Bronchial epithelial cell (primary cell): ENCODE data around the gene TMEM178B. TPM values are rescaled to one million over a fixed set of nuclear protein-coding genes. Genes with fewer than 3 reads are reported as not detected.

Experiments
- DNase-seq: peaks from one replicate; pipeline ENCODE4 v3.0.0-alpha.2; 2010; ENCODE audit warnings: low read depth
- FAIRE-seq: peaks from 2 replicates; lab custom pipeline; 2011; peaks lifted over from hg19 to GRCh38; lab: Jason Lieb, UNC
- H3K27me3 ChIP-seq: 2 replicates; pipeline ENCODE4 v1.5.1; 2011; ENCODE audit warnings: low read length; ENCODE audit not compliant: control insufficient read depth, insufficient read depth
- H3K36me3 ChIP-seq: 2 replicates; pipeline ENCODE4 v1.5.1; 2011; ENCODE audit warnings: low read length; ENCODE audit not compliant: control insufficient read depth, insufficient read depth
- H3K4me3 ChIP-seq: 2 replicates; pipeline ENCODE4 v1.5.1; 2011; ENCODE audit warnings: mild to moderate bottlenecking, low read depth, low read length, control low read depth
- total RNA-seq: library from RNA; depleted of rRNA; stranded (reverse); fragments of >200 nt; gene quantifications from 2 replicates; pipeline ENCODE4 v1.2.1, GENCODE V29; 2014
- TF ChIP-seq, protein P1 (sequence below): IDR thresholded peaks from 2 replicates; pipeline ENCODE4 v1.5.1; 2011; ENCODE audit warnings: mild to moderate bottlenecking, moderate library complexity, low read length, control low read depth, inconsistent platforms; ENCODE audit not compliant: insufficient read depth, severe bottlenecking

Gene TMEM178B
- total RNA-seq, 1 donor from 2014 or later: under 0.01 TPM

DNA sequence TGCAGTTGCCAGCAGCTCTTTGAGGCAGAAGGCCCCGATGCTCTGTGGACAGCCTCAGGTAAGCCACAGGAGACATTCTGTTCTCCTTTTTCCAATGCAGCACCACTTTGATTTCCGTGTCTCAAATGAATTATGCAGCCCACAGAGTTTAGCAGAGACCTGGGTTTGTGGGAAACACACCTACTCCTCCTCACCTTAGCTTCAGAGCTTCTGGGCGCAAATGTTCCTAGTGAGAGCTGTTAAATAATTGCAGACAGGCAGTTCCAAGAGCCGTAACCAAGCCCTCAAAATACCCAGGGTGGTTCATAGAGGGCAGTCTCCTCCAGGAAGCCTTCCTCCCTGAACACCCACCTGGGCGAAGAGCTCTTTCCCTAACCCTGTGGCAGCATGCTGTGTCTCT, 408.1 kb downstream of the TMEM178B start:
- FAIRE-seq (no peak), DNase-seq (no peak)
- Histone ChIP-seq H3K36me3 (no peaks in the 10 kb centered on the region), H3K4me3 (no peak overlapping the region), H3K27me3 (no peaks in the 10 kb centered on the region)
- TF ChIP-seq, protein P1, sequence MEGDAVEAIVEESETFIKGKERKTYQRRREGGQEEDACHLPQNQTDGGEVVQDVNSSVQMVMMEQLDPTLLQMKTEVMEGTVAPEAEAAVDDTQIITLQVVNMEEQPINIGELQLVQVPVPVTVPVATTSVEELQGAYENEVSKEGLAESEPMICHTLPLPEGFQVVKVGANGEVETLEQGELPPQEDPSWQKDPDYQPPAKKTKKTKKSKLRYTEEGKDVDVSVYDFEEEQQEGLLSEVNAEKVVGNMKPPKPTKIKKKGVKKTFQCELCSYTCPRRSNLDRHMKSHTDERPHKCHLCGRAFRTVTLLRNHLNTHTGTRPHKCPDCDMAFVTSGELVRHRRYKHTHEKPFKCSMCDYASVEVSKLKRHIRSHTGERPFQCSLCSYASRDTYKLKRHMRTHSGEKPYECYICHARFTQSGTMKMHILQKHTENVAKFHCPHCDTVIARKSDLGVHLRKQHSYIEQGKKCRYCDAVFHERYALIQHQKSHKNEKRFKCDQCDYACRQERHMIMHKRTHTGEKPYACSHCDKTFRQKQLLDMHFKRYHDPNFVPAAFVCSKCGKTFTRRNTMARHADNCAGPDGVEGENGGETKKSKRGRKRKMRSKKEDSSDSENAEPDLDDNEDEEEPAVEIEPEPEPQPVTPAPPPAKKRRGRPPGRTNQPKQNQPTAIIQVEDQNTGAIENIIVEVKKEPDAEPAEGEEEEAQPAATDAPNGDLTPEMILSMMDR: no peak

DNA sequence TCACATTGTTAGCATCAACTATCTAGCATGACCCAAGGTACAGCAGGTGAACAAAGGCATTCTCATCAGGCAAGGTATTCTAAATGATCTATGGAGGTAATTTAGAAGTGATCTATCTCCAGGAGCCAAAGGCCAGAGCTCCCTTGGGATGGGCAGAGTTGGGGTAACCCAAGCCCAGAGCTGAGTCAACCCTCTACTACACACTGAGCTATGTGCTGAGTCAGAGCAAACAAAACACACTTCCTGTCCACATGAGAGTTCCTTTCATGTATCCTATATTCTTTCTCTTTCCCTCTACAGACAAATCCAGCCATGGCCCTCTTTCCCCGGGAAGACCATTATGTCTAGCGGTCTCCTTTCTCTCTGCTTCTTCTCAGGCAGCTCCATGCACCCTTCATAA, 409.2 kb downstream of the TMEM178B start:
- no peaks in the 10 kb centered on the region for H3K36me3 ChIP-seq
- DNase-seq (peak; percentile 62), FAIRE-seq (no peak)
- no peaks in the 10 kb centered on the region for H3K27me3 ChIP-seq
- H3K4me3 ChIP-seq: no peak overlapping the region
- TF ChIP-seq, protein P1: no peak

DNA sequence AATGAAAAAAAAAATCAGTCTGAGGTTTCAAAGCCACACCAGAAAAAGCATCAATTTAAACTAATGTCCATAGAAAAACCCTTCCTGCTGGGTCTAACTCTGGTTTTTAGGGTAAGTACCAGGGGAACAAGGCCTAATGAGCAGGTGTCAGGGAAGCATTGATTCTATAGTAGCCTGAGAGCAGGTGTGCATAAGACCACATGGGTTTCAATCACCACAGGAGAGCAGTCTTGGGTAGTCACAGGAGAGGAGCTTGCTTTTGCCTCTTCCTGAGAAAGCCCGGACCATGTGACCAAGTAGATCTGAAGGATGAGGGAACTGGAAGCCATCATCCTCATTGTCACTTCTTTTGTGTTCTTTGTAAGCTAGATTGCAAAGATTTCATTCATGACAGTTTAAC, 411.0 kb downstream of the TMEM178B start:
- peak; percentile 36 for FAIRE-seq
- Histone ChIP-seq H3K27me3 (no peaks in the 10 kb centered on the region), H3K4me3 (no peak overlapping the region), H3K36me3 (no peaks in the 10 kb centered on the region)
- TF ChIP-seq, protein P1: no peak
- DNase-seq: no peak

DNA sequence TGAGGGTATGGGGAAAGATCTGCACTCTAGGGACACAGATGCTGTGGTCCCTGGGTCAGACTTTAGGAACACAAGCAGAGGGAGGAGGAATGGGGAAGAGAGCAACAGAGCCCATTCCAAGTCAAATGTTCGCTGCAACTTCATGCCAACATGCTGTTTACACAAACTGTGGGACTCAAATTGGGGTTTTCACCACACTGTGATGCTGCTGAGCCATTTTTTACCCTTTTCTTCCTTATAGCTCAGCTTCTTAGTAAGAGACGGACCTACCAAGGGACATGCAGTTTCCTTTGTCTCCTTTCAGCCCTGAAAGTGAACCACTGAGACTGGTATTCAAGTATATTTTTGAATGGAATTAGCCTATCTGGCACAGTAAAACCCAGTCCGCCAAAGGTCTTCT, 413.1 kb downstream of the TMEM178B start:
- no peak overlapping the region for H3K4me3 ChIP-seq
- no peaks in the 10 kb centered on the region for H3K27me3 ChIP-seq
- no peaks in the 10 kb centered on the region for H3K36me3 ChIP-seq
- no peak for FAIRE-seq
- TF ChIP-seq, protein P1: no peak
- DNase-seq: no peak

GRCh38 chr7:141490474-141490873, 416.6 kb downstream of the TMEM178B start:
- no peak for FAIRE-seq
- H3K4me3 ChIP-seq: no peak overlapping the region
- no peaks in the 10 kb centered on the region for H3K27me3 ChIP-seq
- DNase-seq: no peak
- TF ChIP-seq, protein P1: no peak
- H3K36me3 ChIP-seq: no peaks in the 10 kb centered on the region

DNA sequence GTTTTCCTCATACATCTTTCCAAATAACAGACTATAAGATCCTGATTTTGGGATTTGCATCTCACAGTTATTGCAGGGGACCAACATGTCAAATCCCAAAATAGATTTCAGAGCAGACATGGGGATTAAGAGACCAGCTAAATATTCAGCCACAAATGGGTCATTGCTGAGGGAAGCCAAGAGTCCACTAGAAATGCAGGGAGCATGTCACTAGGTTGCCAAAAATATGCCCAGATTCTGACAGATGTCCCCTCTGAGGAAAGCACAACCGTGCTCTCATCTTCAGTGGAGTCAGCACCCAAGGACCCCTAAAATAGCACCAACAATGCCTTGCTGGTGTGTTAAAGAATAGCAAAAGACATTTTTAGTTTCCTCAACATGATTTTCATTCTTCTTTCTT, 421.2 kb downstream of the TMEM178B start:
- FAIRE-seq (no peak), DNase-seq (no peak)
- Histone ChIP-seq H3K27me3 (no peaks in the 10 kb centered on the region), H3K36me3 (no peaks in the 10 kb centered on the region), H3K4me3 (no peak overlapping the region)
- TF ChIP-seq, protein P1: no peak
